Measurements from ENCODE around the gene CHRM4. TPM values are rescaled to one million over a fixed set of nuclear protein-coding genes. Genes with fewer than 3 reads are reported as not detected.
A peak's percentile ranks its signal among the peaks of the same experiment; 100 is the strongest.

The CHRM4 gene
- total RNA-seq, 1 donor, result not detected

GRCh38 chr11:46418751-46419150 lies 27.2 kb upstream of the CHRM4 start:
- TF ChIP-seq CTCF (IDR thresholded peaks at IDR 0.05; ENCODE audit: insufficient read depth, low read length), result no peak
- no peak overlapping the region for H3K4me3 ChIP-seq (ENCODE audit: low read depth, low read length)
- no peak for DNase-seq (ENCODE audit: low read depth)

GRCh38 chr11:46417711-46418110 lies 26.1 kb upstream of the CHRM4 start:
- no peak overlapping the region for H3K4me3 ChIP-seq (ENCODE audit: low read depth, low read length)
- no peak for DNase-seq (ENCODE audit: low read depth)
- no peak for TF ChIP-seq CTCF (IDR thresholded peaks at IDR 0.05; ENCODE audit: insufficient read depth, low read length)

- TF ChIP-seq CTCF (IDR thresholded peaks at IDR 0.05; ENCODE audit: insufficient read depth, low read length), result no peak
- no peak overlapping the region for H3K4me3 ChIP-seq (ENCODE audit: low read depth, low read length)
- DNase-seq (ENCODE audit: low read depth), result no peak
These were observed 23.3 kb upstream of the CHRM4 start for GRCh38 chr11:46414879-46415278.

- H3K4me3 ChIP-seq (ENCODE audit: low read depth, low read length), result no peak overlapping the region
- no peak for TF ChIP-seq CTCF (IDR thresholded peaks at IDR 0.05; ENCODE audit: insufficient read depth, low read length)
- no peak for DNase-seq (ENCODE audit: low read depth)
These were observed 22.9 kb upstream of the CHRM4 start for GRCh38 chr11:46414466-46414796.

GRCh38 chr11:46413760-46414465 lies 22.3 kb upstream of the CHRM4 start:
- no peak overlapping the region for H3K4me3 ChIP-seq (ENCODE audit: low read depth, low read length)
- DNase-seq (ENCODE audit: low read depth), result no peak
- no peak for TF ChIP-seq CTCF (IDR thresholded peaks at IDR 0.05; ENCODE audit: insufficient read depth, low read length)

- DNase-seq (ENCODE audit: low read depth), result no peak
- no peak overlapping the region for H3K4me3 ChIP-seq (ENCODE audit: low read depth, low read length)
- peak; percentile 17 for TF ChIP-seq CTCF (IDR thresholded peaks at IDR 0.05; ENCODE audit: insufficient read depth, low read length)
These were observed 18.4 kb upstream of the CHRM4 start for GRCh38 chr11:46410021-46410420.

- no peak for TF ChIP-seq CTCF (IDR thresholded peaks at IDR 0.05; ENCODE audit: insufficient read depth, low read length)
- no peak overlapping the region for H3K4me3 ChIP-seq (ENCODE audit: low read depth, low read length)
- no peak for DNase-seq (ENCODE audit: low read depth)
These were observed 16.9 kb upstream of the CHRM4 start for GRCh38 chr11:46408407-46408986.

Data from fibroblast of the aortic adventitia (primary cell).